Liver (tissue), 9 donors: ENCODE results near the gene DZIP1L. TPM values are rescaled to one million over a fixed set of nuclear protein-coding genes. Genes with fewer than 3 reads are reported as not detected.

Source experiments
- DNase-seq: peaks from one replicate; pipeline ENCODE4 v3.0.0-alpha.2; 2017; ENCODE audit warnings: low spot score
- H3K27ac ChIP-seq, 2 donors: one replicate each; pipeline ENCODE4 v1.7.0; 2013; ENCODE audit warnings: inconsistent platforms in 2 of 2, low read length in 2 of 2, control low read depth in 1 of 2, low read depth in 1 of 2, mild to moderate bottlenecking in 1 of 2
- H3K27me3 ChIP-seq, 4 donors: one replicate each; pipeline versions ENCODE4 v1.6.1 to v1.7.0; 2013; ENCODE audit warnings: low read length in 3 of 4, inconsistent platforms in 1 of 4, mild to moderate bottlenecking in 1 of 4, moderate library complexity in 1 of 4; ENCODE audit not compliant: control insufficient read depth in 4 of 4, insufficient read depth in 4 of 4
- H3K36me3 ChIP-seq, 4 donors: one replicate each; pipeline versions ENCODE4 v1.6.1 to v1.7.0; 2013; ENCODE audit warnings: low read length in 3 of 4, mild to moderate bottlenecking in 3 of 4, low read depth in 1 of 4, moderate library complexity in 1 of 4; ENCODE audit not compliant: control insufficient read depth in 4 of 4, insufficient read depth in 3 of 4
- H3K4me1 ChIP-seq, 4 donors: one replicate each; pipeline versions ENCODE4 v1.6.1 to v1.7.0; 2013; ENCODE audit warnings: low read length in 3 of 4, mild to moderate bottlenecking in 3 of 4, moderate library complexity in 1 of 4; ENCODE audit not compliant: control insufficient read depth in 4 of 4, insufficient read depth in 4 of 4
- H3K4me3 ChIP-seq, 3 donors: one replicate each; pipeline versions ENCODE4 v1.6.1 to v1.7.0; 2013; ENCODE audit warnings: low read length in 3 of 3, control low read depth in 1 of 3, low read depth in 1 of 3, mild to moderate bottlenecking in 1 of 3
- H3K9ac ChIP-seq, 2 donors: one replicate each; pipeline ENCODE4 v1.7.0; 2013; ENCODE audit warnings: low read length in 2 of 2, mild to moderate bottlenecking in 2 of 2, moderate library complexity in 2 of 2, control low read depth in 1 of 2, low read depth in 1 of 2
- H3K9me3 ChIP-seq, 4 donors: one replicate each; pipeline versions ENCODE4 v1.6.1 to v1.7.0; 2013; ENCODE audit warnings: low read length in 3 of 4; ENCODE audit not compliant: control insufficient read depth in 4 of 4
- EGR1 ChIP-seq, 2 donors: IDR thresholded peaks; 2 replicates each; pipeline ENCODE4 v1.6.1; 2016 to 2018; ENCODE audit warnings: antibody characterized with exemption in 2 of 2, low read depth in 2 of 2
- FOXA1 ChIP-seq: IDR thresholded peaks from 2 replicates; pipeline ENCODE4 v1.6.1; 2016; ENCODE audit warnings: antibody characterized with exemption
- FOXA2 ChIP-seq: IDR thresholded peaks from 2 replicates; pipeline ENCODE4 v1.6.1; 2016; ENCODE audit warnings: antibody characterized with exemption
- GABPA ChIP-seq, 2 donors: IDR thresholded peaks in 1 of 2; conservative IDR thresholded peaks in 1 of 2; 2 replicates each; pipeline ENCODE4 v1.6.1; 2016; ENCODE audit warnings: antibody characterized with exemption in 2 of 2, mild to moderate bottlenecking in 1 of 2, moderate library complexity in 1 of 2
- HNF4A ChIP-seq, 2 donors: conservative IDR thresholded peaks; 2 replicates each; pipeline ENCODE4 v1.6.1; 2016; ENCODE audit warnings: antibody characterized with exemption in 2 of 2, mild to moderate bottlenecking in 2 of 2
- HNF4G ChIP-seq: IDR thresholded peaks from 2 replicates; pipeline ENCODE4 v1.6.1; 2016; ENCODE audit warnings: antibody characterized with exemption
- JUND ChIP-seq, 2 donors: IDR thresholded peaks; 2 replicates each; pipeline ENCODE4 v1.6.1; 2016; ENCODE audit warnings: antibody characterized with exemption in 2 of 2
- RAD21 ChIP-seq, 2 donors: IDR thresholded peaks; 2 replicates each; pipeline ENCODE4 v1.6.1; 2016; ENCODE audit warnings: antibody characterized with exemption in 2 of 2, mild to moderate bottlenecking in 2 of 2
- SP1 ChIP-seq: IDR thresholded peaks from 2 replicates; pipeline ENCODE4 v1.6.1; 2018; ENCODE audit warnings: antibody characterized with exemption, mild to moderate bottlenecking
- TAF1 ChIP-seq: conservative IDR thresholded peaks from 2 replicates; pipeline ENCODE4 v1.6.1; 2016; ENCODE audit warnings: antibody characterized with exemption, mild to moderate bottlenecking
- YY1 ChIP-seq: IDR thresholded peaks from 2 replicates; pipeline ENCODE4 v1.6.1; 2016; ENCODE audit warnings: antibody characterized with exemption, mild to moderate bottlenecking
- ZBTB33 ChIP-seq: IDR thresholded peaks from 2 replicates; pipeline ENCODE4 v1.6.1; 2016; ENCODE audit warnings: antibody characterized with exemption
- WGBS: extraction: QIAGEN DNeasy Blood & Tissue Kit; methylation state at CpG from one replicate; pipeline ENCODE4 v1.1.7; 2013; 5-methylcytosine and 5-hydroxymethylcytosine counted together
- polyA plus RNA-seq, 2 donors: library from polyadenylated mRNA; stranded (reverse) in 1 of 2; unstranded in 1 of 2; fragments of 200-250 nt in 1 of 2; fragments of >200 nt in 1 of 2; fragmentation: Nextera tagmentation in 1 of 2; extraction: Ambion mirVana in 1 of 2; gene quantifications; one replicate each; pipeline versions ENCODE4 v1.2.1 to v1.2.3, GENCODE V29; 2013 to 2015
- total RNA-seq, 2 donors: library from RNA; depleted of rRNA; stranded (reverse); fragments of >200 nt; gene quantifications; one replicate each; pipeline ENCODE4 v1.2.3, GENCODE V29; 2014
- TF ChIP-seq, protein P1 (sequence below): IDR thresholded peaks from 2 replicates; pipeline ENCODE4 v1.6.1; 2016; ENCODE audit warnings: antibody characterized with exemption
- TF ChIP-seq, protein P2 (sequence below): fragments of 150-350 bp; IDR thresholded peaks from 2 replicates; pipeline ENCODE4 v1.5.1; 2017; ENCODE audit warnings: improper control_type of control experiment, low read depth, low read length; ENCODE audit not compliant: missing input control
- TF ChIP-seq, protein P3 (sequence below): IDR thresholded peaks from 2 replicates; pipeline ENCODE4 v1.6.1; 2016; ENCODE audit warnings: antibody characterized with exemption
- TF ChIP-seq, protein P4 (sequence below): IDR thresholded peaks from 2 replicates; pipeline ENCODE4 v1.6.1; 2016; ENCODE audit warnings: antibody characterized with exemption, mild to moderate bottlenecking
- donor health status: healthy.
- donor health status: healthy.
- donor health status: healthy.
- donor health status: healthy.
- donor health status: healthy.

Gene DZIP1L
- total and polyA plus RNA-seq, 4 donors: 0.62 to 5.9 (median 1.3) TPM

- no peaks in the 10 kb centered on the region for H3K36me3 ChIP-seq
- no peak overlapping the region for H3K9ac ChIP-seq
- DNase-seq: no peak
- H3K9me3 ChIP-seq: no peaks in the 10 kb centered on the region
- TF ChIP-seq ZBTB33: no peak
- TF ChIP-seq JUND (IDR thresholded peaks at IDR 0.05): no peak
- peak; percentile 60 to 73 for TF ChIP-seq RAD21 (IDR thresholded peaks at IDR 0.05)
- TF ChIP-seq, protein P1, sequence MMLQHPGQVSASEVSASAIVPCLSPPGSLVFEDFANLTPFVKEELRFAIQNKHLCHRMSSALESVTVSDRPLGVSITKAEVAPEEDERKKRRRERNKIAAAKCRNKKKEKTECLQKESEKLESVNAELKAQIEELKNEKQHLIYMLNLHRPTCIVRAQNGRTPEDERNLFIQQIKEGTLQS: no peak
- TF ChIP-seq SP1: no peak
- TF ChIP-seq GABPA (IDR thresholded peaks at IDR 0.05 in 1 of 2, conservative IDR thresholded peaks at IDR 0.05 in 1 of 2): no peak
- TF ChIP-seq, protein P2, sequence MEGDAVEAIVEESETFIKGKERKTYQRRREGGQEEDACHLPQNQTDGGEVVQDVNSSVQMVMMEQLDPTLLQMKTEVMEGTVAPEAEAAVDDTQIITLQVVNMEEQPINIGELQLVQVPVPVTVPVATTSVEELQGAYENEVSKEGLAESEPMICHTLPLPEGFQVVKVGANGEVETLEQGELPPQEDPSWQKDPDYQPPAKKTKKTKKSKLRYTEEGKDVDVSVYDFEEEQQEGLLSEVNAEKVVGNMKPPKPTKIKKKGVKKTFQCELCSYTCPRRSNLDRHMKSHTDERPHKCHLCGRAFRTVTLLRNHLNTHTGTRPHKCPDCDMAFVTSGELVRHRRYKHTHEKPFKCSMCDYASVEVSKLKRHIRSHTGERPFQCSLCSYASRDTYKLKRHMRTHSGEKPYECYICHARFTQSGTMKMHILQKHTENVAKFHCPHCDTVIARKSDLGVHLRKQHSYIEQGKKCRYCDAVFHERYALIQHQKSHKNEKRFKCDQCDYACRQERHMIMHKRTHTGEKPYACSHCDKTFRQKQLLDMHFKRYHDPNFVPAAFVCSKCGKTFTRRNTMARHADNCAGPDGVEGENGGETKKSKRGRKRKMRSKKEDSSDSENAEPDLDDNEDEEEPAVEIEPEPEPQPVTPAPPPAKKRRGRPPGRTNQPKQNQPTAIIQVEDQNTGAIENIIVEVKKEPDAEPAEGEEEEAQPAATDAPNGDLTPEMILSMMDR: peak; percentile 52
- no peak for TF ChIP-seq HNF4A (conservative IDR thresholded peaks at IDR 0.05)
- TF ChIP-seq TAF1: no peak
- TF ChIP-seq YY1: no peak
- TF ChIP-seq, protein P3, sequence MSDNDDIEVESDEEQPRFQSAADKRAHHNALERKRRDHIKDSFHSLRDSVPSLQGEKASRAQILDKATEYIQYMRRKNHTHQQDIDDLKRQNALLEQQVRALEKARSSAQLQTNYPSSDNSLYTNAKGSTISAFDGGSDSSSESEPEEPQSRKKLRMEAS: no peak
- TF ChIP-seq EGR1 (IDR thresholded peaks at IDR 0.05; ENCODE audit: low read depth in 2 of 2): no peak
- no peak for TF ChIP-seq HNF4G
- no peak for TF ChIP-seq FOXA2
- TF ChIP-seq, protein P4, sequence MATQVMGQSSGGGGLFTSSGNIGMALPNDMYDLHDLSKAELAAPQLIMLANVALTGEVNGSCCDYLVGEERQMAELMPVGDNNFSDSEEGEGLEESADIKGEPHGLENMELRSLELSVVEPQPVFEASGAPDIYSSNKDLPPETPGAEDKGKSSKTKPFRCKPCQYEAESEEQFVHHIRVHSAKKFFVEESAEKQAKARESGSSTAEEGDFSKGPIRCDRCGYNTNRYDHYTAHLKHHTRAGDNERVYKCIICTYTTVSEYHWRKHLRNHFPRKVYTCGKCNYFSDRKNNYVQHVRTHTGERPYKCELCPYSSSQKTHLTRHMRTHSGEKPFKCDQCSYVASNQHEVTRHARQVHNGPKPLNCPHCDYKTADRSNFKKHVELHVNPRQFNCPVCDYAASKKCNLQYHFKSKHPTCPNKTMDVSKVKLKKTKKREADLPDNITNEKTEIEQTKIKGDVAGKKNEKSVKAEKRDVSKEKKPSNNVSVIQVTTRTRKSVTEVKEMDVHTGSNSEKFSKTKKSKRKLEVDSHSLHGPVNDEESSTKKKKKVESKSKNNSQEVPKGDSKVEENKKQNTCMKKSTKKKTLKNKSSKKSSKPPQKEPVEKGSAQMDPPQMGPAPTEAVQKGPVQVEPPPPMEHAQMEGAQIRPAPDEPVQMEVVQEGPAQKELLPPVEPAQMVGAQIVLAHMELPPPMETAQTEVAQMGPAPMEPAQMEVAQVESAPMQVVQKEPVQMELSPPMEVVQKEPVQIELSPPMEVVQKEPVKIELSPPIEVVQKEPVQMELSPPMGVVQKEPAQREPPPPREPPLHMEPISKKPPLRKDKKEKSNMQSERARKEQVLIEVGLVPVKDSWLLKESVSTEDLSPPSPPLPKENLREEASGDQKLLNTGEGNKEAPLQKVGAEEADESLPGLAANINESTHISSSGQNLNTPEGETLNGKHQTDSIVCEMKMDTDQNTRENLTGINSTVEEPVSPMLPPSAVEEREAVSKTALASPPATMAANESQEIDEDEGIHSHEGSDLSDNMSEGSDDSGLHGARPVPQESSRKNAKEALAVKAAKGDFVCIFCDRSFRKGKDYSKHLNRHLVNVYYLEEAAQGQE: no peak
- no peak for TF ChIP-seq FOXA1
- H3K27ac ChIP-seq: no peak overlapping the region
- H3K4me3 ChIP-seq: no peak overlapping the region
- 41% methylated on average over 8 of the region's 8 CpGs for WGBS
- H3K4me1 ChIP-seq: no peaks in the 10 kb centered on the region
- no peaks in the 10 kb centered on the region for H3K27me3 ChIP-seq
Observed at GRCh38 chr3:138051947-138052802, 63.2 kb downstream of the DZIP1L start.
